ENCODE measurements around the gene PRSS57. TPM values are rescaled to one million over a fixed set of nuclear protein-coding genes. Genes with fewer than 3 reads are reported as not detected.

Gene PRSS57
- total RNA-seq, 1 donor from 2014 or later = not detected

GRCh38 chr19:715347-715746, 20.1 kb upstream of the PRSS57 start:
- Mint-ChIP-seq H3K4me3 (ENCODE audit: unreplicated experiment) (no peak overlapping the region), H3K4me1 (ENCODE audit: unreplicated experiment) (peaks cover 28% of the 10 kb centered on the region), H3K27me3 (ENCODE audit: unreplicated experiment) (no peaks in the 10 kb centered on the region), H3K27ac (ENCODE audit: unreplicated experiment) (peak overlapping the region; percentile 39), H3K36me3 (ENCODE audit: unreplicated experiment) (peaks cover 10% of the 10 kb centered on the region), H3K9me3 (ENCODE audit: unreplicated experiment) (peaks cover 4% of the 10 kb centered on the region)
- TF ChIP-seq, protein P1, sequence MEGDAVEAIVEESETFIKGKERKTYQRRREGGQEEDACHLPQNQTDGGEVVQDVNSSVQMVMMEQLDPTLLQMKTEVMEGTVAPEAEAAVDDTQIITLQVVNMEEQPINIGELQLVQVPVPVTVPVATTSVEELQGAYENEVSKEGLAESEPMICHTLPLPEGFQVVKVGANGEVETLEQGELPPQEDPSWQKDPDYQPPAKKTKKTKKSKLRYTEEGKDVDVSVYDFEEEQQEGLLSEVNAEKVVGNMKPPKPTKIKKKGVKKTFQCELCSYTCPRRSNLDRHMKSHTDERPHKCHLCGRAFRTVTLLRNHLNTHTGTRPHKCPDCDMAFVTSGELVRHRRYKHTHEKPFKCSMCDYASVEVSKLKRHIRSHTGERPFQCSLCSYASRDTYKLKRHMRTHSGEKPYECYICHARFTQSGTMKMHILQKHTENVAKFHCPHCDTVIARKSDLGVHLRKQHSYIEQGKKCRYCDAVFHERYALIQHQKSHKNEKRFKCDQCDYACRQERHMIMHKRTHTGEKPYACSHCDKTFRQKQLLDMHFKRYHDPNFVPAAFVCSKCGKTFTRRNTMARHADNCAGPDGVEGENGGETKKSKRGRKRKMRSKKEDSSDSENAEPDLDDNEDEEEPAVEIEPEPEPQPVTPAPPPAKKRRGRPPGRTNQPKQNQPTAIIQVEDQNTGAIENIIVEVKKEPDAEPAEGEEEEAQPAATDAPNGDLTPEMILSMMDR (IDR thresholded peaks at IDR 0.05) = no peak
- no peak for DNase-seq (ENCODE audit: extremely low spot score, unreplicated experiment)

- Mint-ChIP-seq H3K36me3 (ENCODE audit: unreplicated experiment) (peaks cover 8% of the 10 kb centered on the region), H3K27me3 (ENCODE audit: unreplicated experiment) (no peaks in the 10 kb centered on the region), H3K27ac (ENCODE audit: unreplicated experiment) (peak overlapping the region; percentile 78), H3K4me3 (ENCODE audit: unreplicated experiment) (peak overlapping the region; percentile 68), H3K9me3 (ENCODE audit: unreplicated experiment) (peaks cover 4% of the 10 kb centered on the region), H3K4me1 (ENCODE audit: unreplicated experiment) (peaks cover 22% of the 10 kb centered on the region)
- TF ChIP-seq, protein P1 (IDR thresholded peaks at IDR 0.05) = no peak
- DNase-seq (ENCODE audit: extremely low spot score, unreplicated experiment) = no peak
These were observed 16.0 kb upstream of the PRSS57 start for GRCh38 chr19:711254-711653.

GRCh38 chr19:710767-711166, 15.5 kb upstream of the PRSS57 start:
- peak overlapping the region; percentile 78 for H3K27ac Mint-ChIP-seq (ENCODE audit: unreplicated experiment)
- peaks cover 5% of the 10 kb centered on the region for H3K36me3 Mint-ChIP-seq (ENCODE audit: unreplicated experiment)
- TF ChIP-seq, protein P1 (IDR thresholded peaks at IDR 0.05) = no peak
- peaks cover 22% of the 10 kb centered on the region for H3K4me1 Mint-ChIP-seq (ENCODE audit: unreplicated experiment)
- DNase-seq (ENCODE audit: extremely low spot score, unreplicated experiment) = no peak
- H3K4me3 Mint-ChIP-seq (ENCODE audit: unreplicated experiment) = peak overlapping the region; percentile 68
- no peaks in the 10 kb centered on the region for H3K27me3 Mint-ChIP-seq (ENCODE audit: unreplicated experiment)
- peaks cover 4% of the 10 kb centered on the region for H3K9me3 Mint-ChIP-seq (ENCODE audit: unreplicated experiment)

DNA sequence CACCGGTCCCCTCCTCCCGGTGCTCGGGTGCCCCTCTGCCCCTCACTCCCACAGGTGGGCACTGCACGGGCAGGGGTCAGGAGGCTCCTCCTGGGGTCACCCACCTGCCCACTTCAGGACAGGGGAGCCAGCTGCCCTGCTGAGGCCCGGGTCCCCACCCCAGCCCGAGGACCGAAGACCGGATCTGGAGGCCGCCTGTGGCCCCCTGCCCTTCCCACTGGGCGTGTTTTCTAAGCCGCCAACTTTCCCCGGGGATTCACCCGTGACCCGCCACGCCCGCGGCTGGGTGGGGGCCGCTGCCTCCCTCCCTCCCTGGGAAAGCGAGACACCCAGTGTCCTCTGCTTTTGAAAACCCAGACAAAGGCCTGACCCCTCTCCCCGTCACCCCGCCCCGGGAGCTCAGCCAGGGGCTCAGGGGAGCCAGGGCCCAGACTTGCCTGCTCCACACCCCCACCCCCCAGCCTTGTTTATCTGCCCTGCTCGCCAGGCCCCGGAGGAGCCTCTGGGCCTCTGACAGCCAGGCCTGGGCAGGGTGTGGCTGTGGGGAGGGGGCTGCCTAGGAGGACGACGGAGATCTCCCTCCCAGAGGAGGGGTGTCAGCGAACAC, 14.8 kb upstream of the PRSS57 start:
- peak overlapping the region; percentile 10 for H3K27ac Mint-ChIP-seq (ENCODE audit: unreplicated experiment)
- H3K9me3 Mint-ChIP-seq (ENCODE audit: unreplicated experiment) = no peaks in the 10 kb centered on the region
- H3K27me3 Mint-ChIP-seq (ENCODE audit: unreplicated experiment) = no peaks in the 10 kb centered on the region
- peak overlapping the region; percentile 77 for H3K4me3 Mint-ChIP-seq (ENCODE audit: unreplicated experiment)
- DNase-seq (ENCODE audit: extremely low spot score, unreplicated experiment) = no peak
- no peaks in the 10 kb centered on the region for H3K36me3 Mint-ChIP-seq (ENCODE audit: unreplicated experiment)
- H3K4me1 Mint-ChIP-seq (ENCODE audit: unreplicated experiment) = peaks cover 22% of the 10 kb centered on the region
- TF ChIP-seq, protein P1 (IDR thresholded peaks at IDR 0.05) = no peak

- Mint-ChIP-seq H3K27me3 (ENCODE audit: unreplicated experiment) (no peaks in the 10 kb centered on the region), H3K9me3 (ENCODE audit: unreplicated experiment) (no peaks in the 10 kb centered on the region), H3K4me3 (ENCODE audit: unreplicated experiment) (peak overlapping the region; percentile 77), H3K4me1 (ENCODE audit: unreplicated experiment) (peaks cover 22% of the 10 kb centered on the region), H3K36me3 (ENCODE audit: unreplicated experiment) (no peaks in the 10 kb centered on the region), H3K27ac (ENCODE audit: unreplicated experiment) (peak overlapping the region; percentile 54)
- TF ChIP-seq, protein P1 (IDR thresholded peaks at IDR 0.05) = no peak
- DNase-seq (ENCODE audit: extremely low spot score, unreplicated experiment) = no peak
These were observed 14.1 kb upstream of the PRSS57 start for GRCh38 chr19:709196-709964.
